ENCODE measurements around the gene FGFR1OP2.

Gene FGFR1OP2

DNA sequence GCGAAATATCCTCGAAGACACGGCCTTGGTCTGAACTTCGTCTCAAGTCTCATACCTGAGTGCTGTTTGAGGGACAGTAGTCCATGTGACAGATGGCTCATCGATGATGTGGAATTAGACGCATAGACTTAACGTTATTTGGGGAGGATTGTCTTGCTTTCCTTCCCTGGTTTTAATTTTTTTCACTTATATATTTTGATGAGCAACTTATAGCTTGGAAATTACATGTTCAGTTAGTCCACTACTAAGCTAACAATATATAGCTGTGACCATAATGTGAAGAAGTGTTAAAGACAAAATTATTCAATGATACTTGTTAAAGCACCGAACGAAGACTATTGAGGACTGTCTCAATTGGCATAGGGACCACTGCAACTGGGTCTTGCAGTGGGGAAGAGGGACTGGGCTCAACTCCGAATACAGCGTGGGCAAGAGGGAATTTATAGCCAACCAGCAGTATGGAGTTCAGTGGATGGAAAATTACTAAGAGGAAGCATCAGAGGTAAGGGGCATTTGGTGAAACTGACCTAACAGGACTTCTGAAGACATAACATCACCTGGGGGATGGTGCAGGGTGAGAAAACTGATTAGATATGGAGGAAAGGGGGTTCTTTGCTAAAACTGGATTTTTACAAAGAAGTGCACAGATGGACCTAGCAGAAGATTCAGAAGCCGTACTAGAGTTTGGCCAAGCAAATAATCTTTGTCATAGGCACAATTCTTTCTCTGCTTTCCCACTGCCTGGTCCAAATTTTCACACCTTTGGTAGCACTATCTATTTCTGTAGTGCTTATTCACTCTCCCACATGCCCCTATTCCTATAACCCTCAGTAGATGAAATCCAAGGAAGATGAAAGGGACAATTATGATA lies 76.8 kb downstream of the FGFR1OP2 start:
- H3K36me3 Mint-ChIP-seq (ENCODE audit: low read depth): peaks cover 15% of the 10 kb centered on the region
- H3K27ac Mint-ChIP-seq: peak overlapping the region; percentile 95
- H3K4me3 Mint-ChIP-seq: peak overlapping the region; percentile 93
- H3K4me1 Mint-ChIP-seq (ENCODE audit: low read depth): peaks cover 48% of the 10 kb centered on the region
- H3K9me3 Mint-ChIP-seq: no peaks in the 10 kb centered on the region
- DNase-seq (ENCODE audit: low spot score): no peak
- no peaks in the 10 kb centered on the region for H3K27me3 Mint-ChIP-seq (ENCODE audit: low read depth)

DNA sequence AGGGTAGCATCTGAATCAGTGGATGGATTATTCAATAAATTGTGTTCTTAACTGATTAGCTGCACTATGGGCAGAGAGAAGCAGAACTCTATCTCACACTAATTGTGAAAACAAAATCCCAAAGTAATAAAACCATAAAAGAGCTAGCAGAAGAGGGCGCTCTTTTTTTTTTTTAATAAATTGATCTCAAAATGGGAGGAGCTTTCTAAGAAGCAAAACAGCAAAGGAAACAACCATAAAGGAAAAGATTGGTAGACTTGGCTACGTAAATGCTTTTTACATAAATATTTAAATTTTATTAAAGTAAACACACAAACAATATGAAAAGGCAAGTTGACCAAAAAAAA lies 77.4 kb downstream of the FGFR1OP2 start:
- peaks cover 9% of the 10 kb centered on the region for H3K36me3 Mint-ChIP-seq (ENCODE audit: low read depth)
- H3K27ac Mint-ChIP-seq: peak overlapping the region; percentile 95
- H3K4me3 Mint-ChIP-seq: peak overlapping the region; percentile 93
- no peaks in the 10 kb centered on the region for H3K9me3 Mint-ChIP-seq
- H3K4me1 Mint-ChIP-seq (ENCODE audit: low read depth): peaks cover 42% of the 10 kb centered on the region
- H3K27me3 Mint-ChIP-seq (ENCODE audit: low read depth): no peaks in the 10 kb centered on the region
- DNase-seq (ENCODE audit: low spot score): no peak

Data from T-helper 2 cell treated with Interferon-gamma antibody and Interleukin-4, amounts not matched to agents 5 μg/mL and 100 μg/mL, for 36 hours (primary cell).